Common myeloid progenitor, CD34-positive (primary cell): ENCODE data around the gene NKTR.
A peak's percentile ranks its signal among the peaks of the same experiment; 100 is the strongest.

ENCODE experiments used
- CTCF ChIA-PET: fragments of 350-600 bp; sonication (Branson Sonifier 250); formaldehyde crosslinking; loops from one replicate; lab custom pipeline; 2021; ENCODE audit warnings: antibody characterized with exemption; lab: Charles Lee
- POLR2A ChIA-PET: fragments of 350-600 bp; sonication (Branson Sonifier 250); formaldehyde crosslinking; loops from one replicate; lab custom pipeline; 2021; ENCODE audit warnings: antibody characterized with exemption; lab: Charles Lee
- DNase-seq, 3 donors: peaks; one replicate each; pipeline versions ENCODE4 v3.0.0 to v3.0.0-alpha.2; 2013
- H3K27ac ChIP-seq, 2 experiments: 1 replicate in 1 of 2; 2 replicates in 1 of 2; pipeline ENCODE4 v1.7.0; 2013; ENCODE audit warnings: inconsistent platforms in 2 of 2, low read length in 2 of 2, mild to moderate bottlenecking in 2 of 2, low read depth in 1 of 2, moderate library complexity in 1 of 2; ENCODE audit not compliant: severe bottlenecking in 2 of 2, insufficient read depth in 1 of 2, poor library complexity in 1 of 2
- H3K27me3 ChIP-seq, 5 experiments: replicated peaks in 2 of 5; 1 replicate in 3 of 5; 2 replicates in 2 of 5; pipeline versions ENCODE4 v1.6.1 to v1.7.0; 2013; ENCODE audit warnings: low read length in 4 of 5, mild to moderate bottlenecking in 2 of 5, moderate library complexity in 2 of 5, inconsistent platforms in 1 of 5; ENCODE audit not compliant: insufficient read depth in 5 of 5, control insufficient read depth in 4 of 5
- H3K36me3 ChIP-seq, 4 experiments: 1 replicate in 2 of 4; 2 replicates in 2 of 4; pipeline versions ENCODE4 v1.6.1 to v1.7.0; 2013; ENCODE audit warnings: low read length in 3 of 4, control low read depth in 1 of 4, mild to moderate bottlenecking in 1 of 4; ENCODE audit not compliant: control insufficient read depth in 4 of 4, insufficient read depth in 4 of 4
- H3K4me1 ChIP-seq, 4 experiments: 1 replicate in 3 of 4; 2 replicates in 1 of 4; pipeline versions ENCODE4 v1.6.1 to v1.7.1; 2013; ENCODE audit warnings: low read length in 3 of 4, mild to moderate bottlenecking in 3 of 4, control low read depth in 1 of 4, inconsistent platforms in 1 of 4, moderate library complexity in 1 of 4; ENCODE audit not compliant: control insufficient read depth in 4 of 4, insufficient read depth in 4 of 4; ENCODE audit errors: control extremely low read depth in 1 of 4
- H3K4me3 ChIP-seq, 7 experiments: 1 replicate in 4 of 7; 2 replicates in 3 of 7; pipeline versions ENCODE4 v1.5.1 to v1.7.0; 2013; ENCODE audit warnings: mild to moderate bottlenecking in 7 of 7, low read length in 6 of 7, moderate library complexity in 6 of 7, inconsistent platforms in 2 of 7, low read depth in 2 of 7, control low read depth in 1 of 7; ENCODE audit not compliant: insufficient read depth in 4 of 7, control insufficient read depth in 1 of 7; ENCODE audit errors: extremely low read depth in 1 of 7
- H3K9me3 ChIP-seq, 5 experiments: 1 replicate in 4 of 5; 2 replicates in 1 of 5; pipeline versions ENCODE4 v1.6.1 to v1.7.1; 2013; ENCODE audit warnings: low read length in 4 of 5, mild to moderate bottlenecking in 2 of 5, inconsistent platforms in 1 of 5, low read depth in 1 of 5, moderate library complexity in 1 of 5; ENCODE audit not compliant: control insufficient read depth in 4 of 5, insufficient read depth in 2 of 5; ENCODE audit errors: control extremely low read depth in 1 of 5
- WGBS: methylation state at CpG from one replicate; pipeline ENCODE4 v1.1.5; 2013; ENCODE audit not compliant: insufficient coverage; 5-methylcytosine and 5-hydroxymethylcytosine counted together

The NKTR gene

DNA sequence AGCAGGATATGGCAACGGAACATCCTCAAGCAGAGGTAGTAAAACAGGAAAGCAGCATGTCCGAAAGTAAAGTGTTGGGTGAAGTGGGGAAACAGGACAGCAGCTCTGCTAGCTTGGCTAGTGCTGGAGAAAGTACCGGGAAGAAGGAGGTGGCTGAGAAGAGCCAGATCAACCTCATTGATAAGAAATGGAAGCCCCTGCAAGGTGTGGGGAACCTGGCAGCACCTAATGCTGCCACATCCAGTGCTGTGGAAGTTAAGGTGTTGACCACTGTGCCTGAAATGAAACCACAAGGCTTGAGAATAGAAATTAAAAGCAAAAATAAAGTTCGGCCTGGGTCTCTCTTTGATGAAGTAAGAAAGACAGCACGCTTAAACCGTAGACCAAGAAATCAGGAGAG, 38.7 kb downstream of the NKTR start:
- no peak for DNase-seq
- H3K27ac ChIP-seq: peak overlapping the region in 1 of 2 experiments; percentile 50
- WGBS: 98% methylated on average over 5 of the region's 6 CpGs
- POLR2A ChIA-PET: no interaction called here
- CTCF ChIA-PET: interaction anchor here (1.5 kb wide), 1 partner anchor 10 kb away, joined by 4 read pairs; no protein-coding TSS in a partner anchor
- H3K4me1 ChIP-seq: no peaks in the 10 kb centered on the region
- H3K27me3 ChIP-seq: no peaks in the 10 kb centered on the region
- H3K9me3 ChIP-seq: no peaks in the 10 kb centered on the region
- H3K36me3 ChIP-seq: peaks cover 45 to 94% (median 73%) of the 10 kb centered on the region in 4 experiments
- H3K4me3 ChIP-seq: no peak overlapping the region

DNA sequence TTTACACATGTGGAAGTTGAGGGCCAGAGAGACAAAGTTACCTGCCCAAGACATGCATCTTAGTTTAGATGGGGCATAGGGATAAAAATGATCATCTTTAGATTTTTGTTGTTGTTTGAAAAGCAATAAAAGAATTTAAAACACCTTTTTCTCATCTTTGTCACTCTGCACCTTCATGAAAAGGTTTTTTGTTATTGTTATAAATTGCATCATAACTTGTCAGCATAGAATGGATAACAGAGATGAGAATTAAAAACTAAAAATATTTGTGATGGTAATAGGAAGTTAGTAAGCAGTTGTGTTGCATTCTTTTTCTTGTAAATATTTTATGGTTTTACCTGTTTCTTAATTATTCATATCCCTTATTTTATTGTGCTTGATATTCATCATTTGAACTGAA, 39.6 kb downstream of the NKTR start:
- CTCF ChIA-PET: interaction anchor here (1.5 to 1.9 kb wide), 2 partner anchors 11 to 58 kb away, joined by 4 to 7 read pairs; partner anchors contain the start of gene SEC22C
- Histone ChIP-seq H3K4me3 (no peak overlapping the region), H3K27ac (no peak overlapping the region), H3K4me1 (no peaks in the 10 kb centered on the region), H3K9me3 (no peaks in the 10 kb centered on the region), H3K27me3 (no peaks in the 10 kb centered on the region), H3K36me3 (peaks cover 50 to 97% (median 78%) of the 10 kb centered on the region in 4 experiments)
- POLR2A ChIA-PET: no interaction called here
- no peak for DNase-seq

GRCh38 chr3:42640771-42641370, 40.4 kb downstream of the NKTR start:
- CTCF ChIA-PET: interaction anchor here (1.9 kb wide), 1 partner anchor 59 kb away, joined by 7 read pairs; the partner anchor contains the start of gene SEC22C
- 81% methylated on average over 3 of the region's 6 CpGs for WGBS
- POLR2A ChIA-PET: no interaction called here

GRCh38 chr3:42647821-42648459, 47.5 kb downstream of the NKTR start:
- ChIA-PET POLR2A (no interaction called here), CTCF (interaction anchor here (1.6 to 2.5 kb wide), 3 partner anchors 11 to 65 kb away, joined by 4 to 11 read pairs (median 11); partner anchors contain the start of gene SEC22C)
- Histone ChIP-seq H3K4me3 (no peak overlapping the region), H3K4me1 (peaks cover 4 to 15% (median 11%) of the 10 kb centered on the region in 4 experiments), H3K27ac (peak overlapping the region in 1 of 2 experiments; percentile 7), H3K9me3 (no peaks in the 10 kb centered on the region), H3K36me3 (peaks cover 18 to 67% (median 38%) of the 10 kb centered on the region in 4 experiments), H3K27me3 (no peaks in the 10 kb centered on the region)
- 100% methylated on average over 2 of the region's 5 CpGs for WGBS
- DNase-seq: no peak

More at GRCh38 chr3:42640771-42641370, 40.4 kb downstream of the NKTR start:
- no peak for DNase-seq
- Histone ChIP-seq H3K4me3 (no peak overlapping the region), H3K27ac (no peak overlapping the region), H3K36me3 (peaks cover 50 to 98% (median 77%) of the 10 kb centered on the region in 4 experiments), H3K4me1 (no peaks in the 10 kb centered on the region), H3K27me3 (no peaks in the 10 kb centered on the region), H3K9me3 (no peaks in the 10 kb centered on the region)

- Histone ChIP-seq H3K27ac (no peak overlapping the region), H3K9me3 (no peaks in the 10 kb centered on the region), H3K36me3 (peaks cover 13 to 56% (median 32%) of the 10 kb centered on the region in 4 experiments), H3K27me3 (no peaks in the 10 kb centered on the region), H3K4me3 (no peak overlapping the region), H3K4me1 (peaks cover 6 to 25% (median 21%) of the 10 kb centered on the region in 4 experiments)
- no peak for DNase-seq
- CTCF ChIA-PET: interaction anchor here (2.1 to 2.5 kb wide), 2 partner anchors 12 to 66 kb away, joined by 11 read pairs; partner anchors contain the start of gene SEC22C
- POLR2A ChIA-PET: no interaction called here
- no CpG with 5 or more reads among the region's 2 CpGs for WGBS
Measured at GRCh38 chr3:42649006-42649405, 48.5 kb downstream of the NKTR start.

DNA sequence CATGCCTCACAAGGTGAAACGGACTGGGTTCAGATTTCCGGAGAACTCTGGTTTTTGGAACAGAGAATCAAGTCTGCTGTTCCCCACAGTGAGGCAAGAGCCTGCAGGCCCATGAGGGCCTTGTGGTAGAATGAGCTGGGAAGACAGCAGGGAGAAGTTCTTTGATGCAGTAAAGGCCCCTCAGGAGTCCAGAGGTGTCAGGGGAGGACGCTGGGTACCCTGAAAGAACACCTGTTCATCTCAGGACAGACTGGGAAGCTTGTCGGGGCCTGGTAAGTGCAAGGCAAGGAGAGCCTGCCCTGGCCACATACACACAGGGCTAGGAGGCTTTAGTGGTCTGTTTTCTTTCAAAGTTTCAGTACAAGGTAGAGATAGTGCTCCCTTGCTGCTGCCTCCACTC, 49.3 kb downstream of the NKTR start:
- peaks cover 6 to 29% (median 25%) of the 10 kb centered on the region in 4 experiments for H3K4me1 ChIP-seq
- CTCF ChIA-PET: interaction anchor here (2.5 kb wide), 1 partner anchor 13 kb away, joined by 11 read pairs; no protein-coding TSS in a partner anchor
- no peak for DNase-seq
- H3K4me3 ChIP-seq: no peak overlapping the region
- WGBS: 98% methylated on average over 4 of the region's 4 CpGs
- H3K36me3 ChIP-seq: peaks cover 8 to 48% (median 25%) of the 10 kb centered on the region in 4 experiments
- POLR2A ChIA-PET: interaction anchor here (0.7 kb wide), 1 partner anchor 50 kb away, joined by 3 read pairs; no protein-coding TSS in a partner anchor
- no peaks in the 10 kb centered on the region for H3K27me3 ChIP-seq
- no peaks in the 10 kb centered on the region for H3K9me3 ChIP-seq
- no peak overlapping the region for H3K27ac ChIP-seq
